Bone marrow (tissue), 2 donors: Measurements from ENCODE around the gene VWA3B.

Experiments
- DNase-seq, 2 donors: peaks; one replicate each; lab custom pipeline; 2025; lab: John Stamatoyannopoulos, UW

Gene VWA3B

GRCh38 chr2:98177286-98177685, 90.3 kb downstream of the VWA3B start:
- DNase-seq: no peak

- no peak for DNase-seq
Observed at GRCh38 chr2:98177986-98178385, 91.0 kb downstream of the VWA3B start.

GRCh38 chr2:98180456-98180855, 93.5 kb downstream of the VWA3B start:
- DNase-seq: no peak

- DNase-seq: no peak
Observed at GRCh38 chr2:98181346-98181745, 94.4 kb downstream of the VWA3B start.

GRCh38 chr2:98185801-98186200, 98.8 kb downstream of the VWA3B start:
- DNase-seq: no peak

- DNase-seq: no peak
Observed at GRCh38 chr2:98187194-98187593, 100.2 kb downstream of the VWA3B start.

- no peak for DNase-seq
Observed at GRCh38 chr2:98188351-98189046, 101.5 kb downstream of the VWA3B start.

GRCh38 chr2:98191883-98192282, 104.9 kb downstream of the VWA3B start:
- DNase-seq: no peak

- no peak for DNase-seq
Observed at GRCh38 chr2:98201576-98201975, 114.6 kb downstream of the VWA3B start.

GRCh38 chr2:98205889-98206288, 118.9 kb downstream of the VWA3B start:
- DNase-seq: no peak

GRCh38 chr2:98212092-98213000, 125.4 kb downstream of the VWA3B start:
- DNase-seq: no peak

GRCh38 chr2:98216616-98217015, 129.6 kb downstream of the VWA3B start:
- no peak for DNase-seq

- no peak for DNase-seq
Observed at GRCh38 chr2:98219152-98219551, 132.2 kb downstream of the VWA3B start.

GRCh38 chr2:98233941-98234340, 147.0 kb downstream of the VWA3B start:
- no peak for DNase-seq

GRCh38 chr2:98234776-98235175, 147.8 kb downstream of the VWA3B start:
- no peak for DNase-seq

- no peak for DNase-seq
Observed at GRCh38 chr2:98236935-98237334, 150.0 kb downstream of the VWA3B start.

- no peak for DNase-seq
Observed at GRCh38 chr2:98240786-98241398, 153.9 kb downstream of the VWA3B start.

- no peak for DNase-seq
Observed at GRCh38 chr2:98241592-98241991, 154.6 kb downstream of the VWA3B start.

GRCh38 chr2:98242003-98242402, 155.0 kb downstream of the VWA3B start:
- no peak for DNase-seq

GRCh38 chr2:98245491-98245890, 158.5 kb downstream of the VWA3B start:
- DNase-seq: no peak

- no peak for DNase-seq
Observed at GRCh38 chr2:98247383-98247782, 160.4 kb downstream of the VWA3B start.

- DNase-seq: no peak
Observed at GRCh38 chr2:98252038-98252773, 165.2 kb downstream of the VWA3B start.
